Fibroblast of lung (primary cell): ENCODE data around the gene SLIT3. TPM values are rescaled to one million over a fixed set of nuclear protein-coding genes. Genes with fewer than 3 reads are reported as not detected.

Source experiments
- DNase-seq, 2 donors: peaks; one replicate each; pipeline versions ENCODE4 v3.0.0 to v3.0.0-alpha.2; 2010; ENCODE audit warnings: low read depth in 2 of 2
- H2AFZ ChIP-seq: 2 replicates; pipeline ENCODE4 v1.5.1; 2012; ENCODE audit warnings: low read length, control low read depth, inconsistent platforms
- H3K27ac ChIP-seq: 2 replicates; pipeline ENCODE4 v1.5.1; 2011; ENCODE audit warnings: low read length, control low read depth; ENCODE audit not compliant: insufficient read depth
- H3K27me3 ChIP-seq: 2 replicates; pipeline ENCODE4 v1.5.1; 2011; ENCODE audit warnings: mild to moderate bottlenecking, low read length; ENCODE audit not compliant: control insufficient read depth, insufficient read depth
- H3K36me3 ChIP-seq: 2 replicates; pipeline ENCODE4 v1.5.1; 2011; ENCODE audit warnings: low read length; ENCODE audit not compliant: control insufficient read depth, insufficient read depth
- H3K4me1 ChIP-seq: 2 replicates; pipeline ENCODE4 v1.5.1; 2011; ENCODE audit warnings: low read length; ENCODE audit not compliant: control insufficient read depth, insufficient read depth; ENCODE audit errors: extremely low read depth
- H3K4me2 ChIP-seq: 2 replicates; pipeline ENCODE4 v1.5.1; 2011; ENCODE audit warnings: low read length, control low read depth; ENCODE audit not compliant: insufficient read depth; ENCODE audit errors: extremely low read depth
- H3K4me3 ChIP-seq, 4 experiments: fragments of 200-600 bp in 1 of 4; sonication (generic) in 1 of 4; replicated peaks in 1 of 4; 2 replicates each; pipeline ENCODE4 v1.5.1; 2011 to 2016; ENCODE audit warnings: low read length in 4 of 4, low read depth in 3 of 4, mild to moderate bottlenecking in 3 of 4, control low read depth in 2 of 4, inconsistent platforms in 1 of 4, mixed read lengths in 1 of 4; ENCODE audit not compliant: insufficient read depth in 1 of 4; ENCODE audit errors: control extremely low read depth in 1 of 4
- H3K79me2 ChIP-seq: 2 replicates; pipeline ENCODE4 v1.5.1; 2012; ENCODE audit warnings: mild to moderate bottlenecking, low read length, inconsistent platforms; ENCODE audit not compliant: control insufficient read depth, insufficient read depth
- H3K9ac ChIP-seq: 2 replicates; pipeline ENCODE4 v1.5.1; 2011; ENCODE audit warnings: mild to moderate bottlenecking, low read length, control low read depth; ENCODE audit not compliant: insufficient read depth
- H3K9me3 ChIP-seq: 2 replicates; pipeline ENCODE4 v1.5.1; 2012; ENCODE audit warnings: low read depth, low read length; ENCODE audit not compliant: control insufficient read depth, insufficient read depth
- H4K20me1 ChIP-seq: 2 replicates; pipeline ENCODE4 v1.5.1; 2011; ENCODE audit warnings: low read length; ENCODE audit not compliant: control insufficient read depth, insufficient read depth; ENCODE audit errors: extremely low read depth
- CTCF ChIP-seq, 2 donors: IDR thresholded peaks in 1 of 2; conservative IDR thresholded peaks in 1 of 2; 1 replicate in 1 of 2; 2 replicates in 1 of 2; pipeline ENCODE4 v1.5.1; 2011 to 2012; ENCODE audit warnings: low read length in 2 of 2, control low read depth in 1 of 2, inconsistent platforms in 1 of 2, low read depth in 1 of 2, mild to moderate bottlenecking in 1 of 2
- EZH2 ChIP-seq: IDR thresholded peaks from 2 replicates; pipeline ENCODE4 v1.5.1; 2012; ENCODE audit warnings: low read length, control low read depth, mild to moderate bottlenecking; ENCODE audit errors: missing control alignments
- polyA plus RNA-seq, 2 donors: library from polyadenylated mRNA; depleted of rRNA in 1 of 2; stranded (reverse) in 1 of 2; unstranded in 1 of 2; fragments of >200 nt; gene quantifications; 2 replicates each; pipeline ENCODE4 v1.2.1, GENCODE V29; 2011 to 2012; ENCODE audit warnings: missing spikeins in 1 of 2
- total RNA-seq: library from RNA; depleted of rRNA; stranded (reverse); fragments of >200 nt; gene quantifications from 2 replicates; pipeline ENCODE4 v1.2.1, GENCODE V29; 2014

Gene SLIT3
- total and polyA plus RNA-seq, 2 donors (not counting 1 experiment from before 2014, with no cell fraction given) = 1.6 to 4.6 TPM

- Histone ChIP-seq H4K20me1 (no peaks in the 10 kb centered on the region), H3K36me3 (no peaks in the 10 kb centered on the region), H3K4me2 (no peak overlapping the region), H3K9me3 (no peaks in the 10 kb centered on the region), H3K4me1 (no peaks in the 10 kb centered on the region), H2AFZ (no peak overlapping the region), H3K27ac (no peak overlapping the region), H3K9ac (no peak overlapping the region), H3K27me3 (no peaks in the 10 kb centered on the region), H3K79me2 (no peaks in the 10 kb centered on the region), H3K4me3 (no peak overlapping the region)
- no peak for DNase-seq
- TF ChIP-seq EZH2 (no peak), CTCF (conservative IDR thresholded peaks at IDR 0.05 in 1 of 2, IDR thresholded peaks at IDR 0.05 in 1 of 2; ENCODE audit: low read depth in 1 of 2, low read length in 2 of 2) (no peak)
Measured at GRCh38 chr5:168827636-168828035, 473.3 kb downstream of the SLIT3 start.

- H3K9ac ChIP-seq = no peak overlapping the region
- H3K79me2 ChIP-seq = no peaks in the 10 kb centered on the region
- H3K4me2 ChIP-seq = no peak overlapping the region
- no peak overlapping the region for H3K4me3 ChIP-seq
- no peaks in the 10 kb centered on the region for H3K27me3 ChIP-seq
- no peaks in the 10 kb centered on the region for H4K20me1 ChIP-seq
- H3K4me1 ChIP-seq = no peaks in the 10 kb centered on the region
- DNase-seq = no peak
- H3K36me3 ChIP-seq = no peaks in the 10 kb centered on the region
- no peak for TF ChIP-seq EZH2
- no peak for TF ChIP-seq CTCF (conservative IDR thresholded peaks at IDR 0.05 in 1 of 2, IDR thresholded peaks at IDR 0.05 in 1 of 2; ENCODE audit: low read depth in 1 of 2, low read length in 2 of 2)
- H2AFZ ChIP-seq = no peak overlapping the region
- no peaks in the 10 kb centered on the region for H3K9me3 ChIP-seq
- no peak overlapping the region for H3K27ac ChIP-seq
Measured at GRCh38 chr5:168826246-168826725, 474.7 kb downstream of the SLIT3 start.

- no peaks in the 10 kb centered on the region for H3K79me2 ChIP-seq
- H3K4me2 ChIP-seq = no peak overlapping the region
- no peak overlapping the region for H2AFZ ChIP-seq
- TF ChIP-seq CTCF (conservative IDR thresholded peaks at IDR 0.05 in 1 of 2, IDR thresholded peaks at IDR 0.05 in 1 of 2; ENCODE audit: low read depth in 1 of 2, low read length in 2 of 2) (no peak), EZH2 (no peak)
- DNase-seq = peak in 1 of 2 donors; percentile 10
- H3K36me3 ChIP-seq = no peaks in the 10 kb centered on the region
- no peaks in the 10 kb centered on the region for H3K9me3 ChIP-seq
- H3K27ac ChIP-seq = no peak overlapping the region
- H3K4me3 ChIP-seq = no peak overlapping the region
- H4K20me1 ChIP-seq = no peaks in the 10 kb centered on the region
- H3K4me1 ChIP-seq = no peaks in the 10 kb centered on the region
- no peaks in the 10 kb centered on the region for H3K27me3 ChIP-seq
- no peak overlapping the region for H3K9ac ChIP-seq
Measured at GRCh38 chr5:168822745-168823281, 478.1 kb downstream of the SLIT3 start.
